Neural progenitor cell (in vitro differentiated cells): ENCODE measurements around the gene NSMCE4A. TPM values are rescaled to one million over a fixed set of nuclear protein-coding genes. Genes with fewer than 3 reads are reported as not detected.

Experiments used
- DNase-seq: peaks from one replicate; pipeline ENCODE4 v3.0.0-alpha.2; 2016; ENCODE audit warnings: low spot score
- H2AFZ ChIP-seq: fragments of 200-600 bp; sonication (generic); replicated peaks from 2 replicates; pipeline ENCODE4 v1.6.1; 2016; ENCODE audit warnings: antibody characterized with exemption
- H3F3A ChIP-seq: fragments of 200-600 bp; sonication (generic); 2 replicates; pipeline ENCODE4 v1.6.1; 2016; ENCODE audit warnings: antibody characterized with exemption, low read depth
- H3K27ac ChIP-seq: fragments of 200-600 bp; sonication (generic); 2 replicates; pipeline ENCODE4 v1.5.1; 2016; ENCODE audit warnings: mild to moderate bottlenecking
- H3K27me3 ChIP-seq: fragments of 200-600 bp; sonication (generic); 2 replicates; pipeline ENCODE4 v1.6.1; 2016; ENCODE audit warnings: mild to moderate bottlenecking, moderate library complexity
- H3K36me3 ChIP-seq: fragments of 200-600 bp; sonication (generic); 2 replicates; pipeline ENCODE4 v1.5.1; 2016
- H3K4me1 ChIP-seq: fragments of 200-600 bp; sonication (generic); 2 replicates; pipeline ENCODE4 v1.6.1; 2016; ENCODE audit warnings: mixed run types
- H3K4me2 ChIP-seq: fragments of 200-600 bp; sonication (generic); 2 replicates; pipeline ENCODE4 v1.6.1; 2016
- H3K4me3 ChIP-seq: fragments of 200-600 bp; sonication (generic); 2 replicates; pipeline ENCODE4 v1.5.1; 2016
- H3K79me2 ChIP-seq: fragments of 200-600 bp; sonication (generic); 2 replicates; pipeline ENCODE4 v1.6.1; 2016; ENCODE audit warnings: low read depth
- H3K9ac ChIP-seq: fragments of 200-600 bp; sonication (generic); 2 replicates; pipeline ENCODE4 v1.6.1; 2016
- H3K9me3 ChIP-seq: fragments of 200-600 bp; sonication (generic); 2 replicates; pipeline ENCODE4 v1.5.1; 2016; ENCODE audit warnings: low read depth
- H4K20me1 ChIP-seq: fragments of 200-600 bp; sonication (generic); 2 replicates; pipeline ENCODE4 v1.6.1; 2016; ENCODE audit warnings: low read depth
- H3K27ac Mint-ChIP-seq: 3 replicates; pipeline ENCODE4 v1.8.0; 2021; ENCODE audit warnings: mixed read lengths
- H3K27me3 Mint-ChIP-seq: 2 replicates; pipeline ENCODE4 v1.8.0; 2022; ENCODE audit warnings: low read depth, mild to moderate bottlenecking, inconsistent platforms, moderate library complexity, mixed read lengths; ENCODE audit not compliant: insufficient read depth
- H3K36me3 Mint-ChIP-seq: 3 replicates; pipeline ENCODE4 v1.8.0; 2021; ENCODE audit warnings: mixed read lengths
- H3K4me1 Mint-ChIP-seq: 3 replicates; pipeline ENCODE4 v1.8.0; 2021; ENCODE audit warnings: mixed read lengths
- H3K4me3 Mint-ChIP-seq: 3 replicates; pipeline ENCODE4 v1.8.0; 2021; ENCODE audit warnings: mild to moderate bottlenecking, moderate library complexity, mixed read lengths
- H3K9me3 Mint-ChIP-seq: 3 replicates; pipeline ENCODE4 v1.8.0; 2020; ENCODE audit warnings: mixed read lengths
- CTCF ChIP-seq: fragments of 200-600 bp; sonication (generic); IDR thresholded peaks from 2 replicates; pipeline ENCODE4 v1.5.1; 2017; ENCODE audit warnings: antibody characterized with exemption, mild to moderate bottlenecking
- EZH2 ChIP-seq: fragments of 200-600 bp; sonication (generic); IDR thresholded peaks from 2 replicates; pipeline ENCODE4 v1.6.1; 2017; ENCODE audit warnings: antibody characterized with exemption, mild to moderate bottlenecking, moderate library complexity
- EZH2phosphoT487 ChIP-seq: fragments of 200-600 bp; sonication (generic); IDR thresholded peaks from 2 replicates; pipeline ENCODE4 v1.6.1; 2017; ENCODE audit warnings: antibody characterized with exemption
- total RNA-seq: library from RNA; depleted of rRNA; stranded (reverse); fragments of >200 nt; gene quantifications from 2 replicates; pipeline ENCODE4 v1.2.3, GENCODE V29; 2015; ENCODE audit warnings: low replicate concordance

The NSMCE4A gene
- total RNA-seq, 1 donor from 2014 or later, result 223 TPM

- Mint-ChIP-seq H3K4me3 (no peak overlapping the region), H3K36me3 (peaks cover 10% of the 10 kb centered on the region), H3K4me1 (no peaks in the 10 kb centered on the region), H3K9me3 (peaks cover 35% of the 10 kb centered on the region), H3K27me3 (peaks cover 3% of the 10 kb centered on the region), H3K27ac (no peak overlapping the region)
- Histone ChIP-seq H3K9me3 (peaks cover 1% of the 10 kb centered on the region), H3K4me2 (no peak overlapping the region), H3K27ac (no peak overlapping the region), H2AFZ (no peak overlapping the region), H3K36me3 (no peaks in the 10 kb centered on the region), H3K27me3 (no peaks in the 10 kb centered on the region), H3K4me1 (no peaks in the 10 kb centered on the region), H3F3A (no peaks in the 10 kb centered on the region), H3K9ac (no peak overlapping the region), H3K4me3 (no peak overlapping the region), H3K79me2 (no peaks in the 10 kb centered on the region), H4K20me1 (no peaks in the 10 kb centered on the region)
- no peak for DNase-seq
- TF ChIP-seq CTCF (no peak), EZH2 (no peak), EZH2phosphoT487 (no peak)
Observed at GRCh38 chr10:121981346-121981745, 6.3 kb upstream of the NSMCE4A start.

- H3K4me3 ChIP-seq, result no peak overlapping the region
- no peak overlapping the region for H3K4me3 Mint-ChIP-seq
- H3K27ac Mint-ChIP-seq, result no peak overlapping the region
- H3K36me3 Mint-ChIP-seq, result peaks cover 13% of the 10 kb centered on the region
- peaks cover 3% of the 10 kb centered on the region for H3K27me3 Mint-ChIP-seq
- H3K36me3 ChIP-seq, result no peaks in the 10 kb centered on the region
- H3K9me3 Mint-ChIP-seq, result peaks cover 23% of the 10 kb centered on the region
- H4K20me1 ChIP-seq, result peaks cover 9% of the 10 kb centered on the region
- H3K9me3 ChIP-seq, result peaks cover 9% of the 10 kb centered on the region
- H3K4me1 Mint-ChIP-seq, result peaks cover 6% of the 10 kb centered on the region
- DNase-seq, result no peak
- H3K4me1 ChIP-seq, result peaks cover 5% of the 10 kb centered on the region
- peaks cover 10% of the 10 kb centered on the region for H3K79me2 ChIP-seq
- no peak overlapping the region for H3K4me2 ChIP-seq
- H3K9ac ChIP-seq, result no peak overlapping the region
- no peak overlapping the region for H2AFZ ChIP-seq
- peaks cover 18% of the 10 kb centered on the region for H3F3A ChIP-seq
- H3K27me3 ChIP-seq, result no peaks in the 10 kb centered on the region
- TF ChIP-seq EZH2phosphoT487 (no peak), EZH2 (no peak), CTCF (no peak)
- H3K27ac ChIP-seq, result no peak overlapping the region
Observed at GRCh38 chr10:121978511-121978910, 3.5 kb upstream of the NSMCE4A start.

GRCh38 chr10:121976607-121977006 lies 1.6 kb upstream of the NSMCE4A start:
- H3K4me3 Mint-ChIP-seq, result peak overlapping the region; percentile 64
- Histone ChIP-seq H3K27ac (no peak overlapping the region), H3K4me3 (no peak overlapping the region), H4K20me1 (peaks cover 22% of the 10 kb centered on the region), H3K9ac (no peak overlapping the region), H3K36me3 (no peaks in the 10 kb centered on the region), H3K79me2 (peaks cover 28% of the 10 kb centered on the region), H3K9me3 (peaks cover 9% of the 10 kb centered on the region), H3K4me2 (no peak overlapping the region), H3K27me3 (no peaks in the 10 kb centered on the region), H2AFZ (no peak overlapping the region), H3K4me1 (peaks cover 12% of the 10 kb centered on the region), H3F3A (peaks cover 18% of the 10 kb centered on the region)
- peaks cover 16% of the 10 kb centered on the region for H3K4me1 Mint-ChIP-seq
- H3K27ac Mint-ChIP-seq, result no peak overlapping the region
- peaks cover 3% of the 10 kb centered on the region for H3K27me3 Mint-ChIP-seq
- no peak for DNase-seq
- H3K36me3 Mint-ChIP-seq, result peaks cover 19% of the 10 kb centered on the region
- TF ChIP-seq EZH2 (no peak), CTCF (no peak), EZH2phosphoT487 (no peak)
- H3K9me3 Mint-ChIP-seq, result peaks cover 23% of the 10 kb centered on the region
